ENCODE data around the gene ZNF511.

Gene ZNF511

GRCh38 chr10:133342942-133343341, 34.2 kb downstream of the ZNF511 start:
- H4K91ac ChIP-seq (ENCODE audit: low read depth, low read length, poor library complexity): no peak overlapping the region
- no peak overlapping the region for H2BK120ac ChIP-seq (ENCODE audit: low read depth, low read length)
- H3K23ac ChIP-seq (ENCODE audit: low read depth, low read length, poor library complexity): no peak overlapping the region
- no peak overlapping the region for H3K4ac ChIP-seq (ENCODE audit: low read length)
- DNase-seq (ENCODE audit: low spot score): no peak
- H2AFZ ChIP-seq (ENCODE audit: low read length): no peak overlapping the region
- H3K36me3 ChIP-seq (replicated peaks in 1 of 2; ENCODE audit: control insufficient read depth in 2 of 2, insufficient read depth in 2 of 2, low read length in 2 of 2): no peaks in the 10 kb centered on the region
- WGBS, 2 donors (ENCODE audit: extremely low coverage in 2 of 2, insufficient read length in 2 of 2, insufficient replicate concordance in 1 of 2): no CpG with 5 or more reads among the region's 8 CpGs
- H3K14ac ChIP-seq (ENCODE audit: low read length): no peak overlapping the region
- peaks cover 7% of the 10 kb centered on the region for H3K79me1 ChIP-seq (ENCODE audit: low read depth, low read length)
- no peak overlapping the region for H3K27ac ChIP-seq (replicated peaks; ENCODE audit: low read length)
- H3K9ac ChIP-seq (ENCODE audit: low read depth, low read length, poor library complexity): no peak overlapping the region
- no peak overlapping the region for H2AK5ac ChIP-seq (ENCODE audit: low read depth, low read length)
- H3K4me2 ChIP-seq (ENCODE audit: insufficient read depth, low read length, poor library complexity, severe bottlenecking): no peak overlapping the region
- H2BK12ac ChIP-seq (ENCODE audit: low read length): no peak overlapping the region
- no peak overlapping the region for H2BK15ac ChIP-seq (ENCODE audit: low read length)
- no peak overlapping the region for H3K18ac ChIP-seq (ENCODE audit: low read length)
- peaks cover 0 to 8% (median 0%) of the 10 kb centered on the region in 3 experiments for H3K27me3 ChIP-seq (ENCODE audit: control insufficient read depth in 3 of 3, insufficient read depth in 3 of 3, low read depth in 1 of 3, low read length in 3 of 3)
- H2BK5ac ChIP-seq (ENCODE audit: low read length): no peak overlapping the region
- peaks cover 0 to 3% of the 10 kb centered on the region in 2 donors for H3K4me1 ChIP-seq (ENCODE audit: control insufficient read depth in 2 of 2, insufficient read depth in 1 of 2, low read depth in 1 of 2, low read length in 2 of 2)
- peaks cover 10 to 14% of the 10 kb centered on the region in 2 donors for H3K9me3 ChIP-seq (replicated peaks in 1 of 2; ENCODE audit: control insufficient read depth in 2 of 2, insufficient read depth in 1 of 2, low read depth in 1 of 2, low read length in 2 of 2)
- H3K4me3 ChIP-seq (ENCODE audit: low read length in 2 of 2): no peak overlapping the region
- no peak overlapping the region for H4K8ac ChIP-seq (ENCODE audit: low read depth, low read length)

GRCh38 chr10:133343558-133343957, 34.8 kb downstream of the ZNF511 start:
- Histone ChIP-seq H2AK5ac (ENCODE audit: low read depth, low read length) (no peak overlapping the region), H4K8ac (ENCODE audit: low read depth, low read length) (no peak overlapping the region)
- no CpG with 5 or more reads among the region's 9 CpGs for WGBS, 2 donors (ENCODE audit: extremely low coverage in 2 of 2, insufficient read length in 2 of 2, insufficient replicate concordance in 1 of 2)

GRCh38 chr10:133344236-133344635, 35.5 kb downstream of the ZNF511 start:
- Histone ChIP-seq H3K18ac (ENCODE audit: low read length) (no peak overlapping the region), H3K4me2 (ENCODE audit: insufficient read depth, low read length, poor library complexity, severe bottlenecking) (no peak overlapping the region), H3K9me3 (replicated peaks in 1 of 2; ENCODE audit: control insufficient read depth in 2 of 2, insufficient read depth in 1 of 2, low read depth in 1 of 2, low read length in 2 of 2) (peaks cover 4 to 10% of the 10 kb centered on the region in 2 donors), H2BK12ac (ENCODE audit: low read length) (no peak overlapping the region), H2BK15ac (ENCODE audit: low read length) (no peak overlapping the region), H3K36me3 (replicated peaks in 1 of 2; ENCODE audit: control insufficient read depth in 2 of 2, insufficient read depth in 2 of 2, low read length in 2 of 2) (no peaks in the 10 kb centered on the region), H3K4me1 (ENCODE audit: control insufficient read depth in 2 of 2, insufficient read depth in 1 of 2, low read depth in 1 of 2, low read length in 2 of 2) (peaks cover 0 to 5% of the 10 kb centered on the region in 2 donors), H4K8ac (ENCODE audit: low read depth, low read length) (no peak overlapping the region), H3K14ac (ENCODE audit: low read length) (no peak overlapping the region), H4K91ac (ENCODE audit: low read depth, low read length, poor library complexity) (no peak overlapping the region), H3K9ac (ENCODE audit: low read depth, low read length, poor library complexity) (no peak overlapping the region), H3K27ac (replicated peaks; ENCODE audit: low read length) (no peak overlapping the region), H2AFZ (ENCODE audit: low read length) (no peak overlapping the region), H3K4ac (ENCODE audit: low read length) (no peak overlapping the region), H3K27me3 (ENCODE audit: control insufficient read depth in 3 of 3, insufficient read depth in 3 of 3, low read depth in 1 of 3, low read length in 3 of 3) (no peaks in the 10 kb centered on the region), H3K4me3 (ENCODE audit: low read length in 2 of 2) (no peak overlapping the region), H2BK5ac (ENCODE audit: low read length) (no peak overlapping the region), H3K79me1 (ENCODE audit: low read depth, low read length) (peaks cover 3% of the 10 kb centered on the region), H3K23ac (ENCODE audit: low read depth, low read length, poor library complexity) (no peak overlapping the region), H2AK5ac (ENCODE audit: low read depth, low read length) (no peak overlapping the region), H2BK120ac (ENCODE audit: low read depth, low read length) (no peak overlapping the region)
- no CpG with 5 or more reads among the region's 5 CpGs for WGBS, 2 donors (ENCODE audit: extremely low coverage in 2 of 2, insufficient read length in 2 of 2, insufficient replicate concordance in 1 of 2)
- DNase-seq (ENCODE audit: low spot score): no peak

More at GRCh38 chr10:133343558-133343957, 34.8 kb downstream of the ZNF511 start:
- Histone ChIP-seq H3K23ac (ENCODE audit: low read depth, low read length, poor library complexity) (no peak overlapping the region), H3K79me1 (ENCODE audit: low read depth, low read length) (peaks cover 7% of the 10 kb centered on the region), H2BK12ac (ENCODE audit: low read length) (no peak overlapping the region), H2BK5ac (ENCODE audit: low read length) (no peak overlapping the region), H3K4me1 (ENCODE audit: control insufficient read depth in 2 of 2, insufficient read depth in 1 of 2, low read depth in 1 of 2, low read length in 2 of 2) (peaks cover 0 to 3% of the 10 kb centered on the region in 2 donors), H3K4me3 (ENCODE audit: low read length in 2 of 2) (no peak overlapping the region), H2BK15ac (ENCODE audit: low read length) (no peak overlapping the region), H3K27me3 (ENCODE audit: control insufficient read depth in 3 of 3, insufficient read depth in 3 of 3, low read depth in 1 of 3, low read length in 3 of 3) (peaks cover 0 to 3% (median 0%) of the 10 kb centered on the region in 3 experiments), H2BK120ac (ENCODE audit: low read depth, low read length) (no peak overlapping the region), H3K27ac (replicated peaks; ENCODE audit: low read length) (no peak overlapping the region), H3K9ac (ENCODE audit: low read depth, low read length, poor library complexity) (no peak overlapping the region), H3K14ac (ENCODE audit: low read length) (no peak overlapping the region), H3K4ac (ENCODE audit: low read length) (no peak overlapping the region), H3K18ac (ENCODE audit: low read length) (no peak overlapping the region), H3K36me3 (replicated peaks in 1 of 2; ENCODE audit: control insufficient read depth in 2 of 2, insufficient read depth in 2 of 2, low read length in 2 of 2) (no peaks in the 10 kb centered on the region), H3K4me2 (ENCODE audit: insufficient read depth, low read length, poor library complexity, severe bottlenecking) (no peak overlapping the region), H3K9me3 (replicated peaks in 1 of 2; ENCODE audit: control insufficient read depth in 2 of 2, insufficient read depth in 1 of 2, low read depth in 1 of 2, low read length in 2 of 2) (peaks cover 8 to 10% of the 10 kb centered on the region in 2 donors), H4K91ac (ENCODE audit: low read depth, low read length, poor library complexity) (no peak overlapping the region), H2AFZ (ENCODE audit: low read length) (no peak overlapping the region)
- DNase-seq (ENCODE audit: low spot score): no peak

DNA sequence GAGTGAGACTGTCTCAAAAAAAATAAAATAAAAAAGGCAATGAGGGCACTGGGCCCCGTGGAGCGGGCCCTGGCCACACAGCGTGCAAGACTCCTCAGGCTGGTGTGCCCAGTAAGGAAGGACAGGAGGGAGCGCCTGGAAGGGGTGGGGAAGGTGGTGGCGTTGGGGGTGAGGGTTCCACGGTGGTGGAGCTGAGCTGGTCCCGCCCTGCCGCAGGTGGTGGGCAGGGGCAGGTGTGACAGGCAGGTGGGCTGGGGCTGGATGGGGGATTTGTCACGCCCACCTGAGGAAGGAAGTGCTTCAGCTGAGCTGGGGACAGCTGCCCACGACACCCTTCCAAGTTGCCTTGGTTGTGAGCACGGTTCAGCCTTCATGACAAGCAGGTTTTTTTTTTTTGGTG, 37.7 kb downstream of the ZNF511 start:
- Histone ChIP-seq H3K4me3 (ENCODE audit: low read length in 2 of 2) (no peak overlapping the region), H2AFZ (ENCODE audit: low read length) (no peak overlapping the region), H3K4me1 (ENCODE audit: control insufficient read depth in 2 of 2, insufficient read depth in 1 of 2, low read depth in 1 of 2, low read length in 2 of 2) (peaks cover 0 to 7% of the 10 kb centered on the region in 2 donors), H3K23ac (ENCODE audit: low read depth, low read length, poor library complexity) (peak overlapping the region; percentile 85), H2BK120ac (ENCODE audit: low read depth, low read length) (no peak overlapping the region), H3K27me3 (ENCODE audit: control insufficient read depth in 3 of 3, insufficient read depth in 3 of 3, low read depth in 1 of 3, low read length in 3 of 3) (no peaks in the 10 kb centered on the region), H4K8ac (ENCODE audit: low read depth, low read length) (no peak overlapping the region), H3K18ac (ENCODE audit: low read length) (peak overlapping the region; percentile 85), H2BK15ac (ENCODE audit: low read length) (no peak overlapping the region), H3K27ac (replicated peaks; ENCODE audit: low read length) (no peak overlapping the region), H3K36me3 (replicated peaks in 1 of 2; ENCODE audit: control insufficient read depth in 2 of 2, insufficient read depth in 2 of 2, low read length in 2 of 2) (no peaks in the 10 kb centered on the region), H2BK5ac (ENCODE audit: low read length) (peak overlapping the region; percentile 66), H3K9me3 (replicated peaks in 1 of 2; ENCODE audit: control insufficient read depth in 2 of 2, insufficient read depth in 1 of 2, low read depth in 1 of 2, low read length in 2 of 2) (peaks cover 5 to 10% of the 10 kb centered on the region in 2 donors), H2AK5ac (ENCODE audit: low read depth, low read length) (no peak overlapping the region), H4K91ac (ENCODE audit: low read depth, low read length, poor library complexity) (no peak overlapping the region), H2BK12ac (ENCODE audit: low read length) (no peak overlapping the region), H3K14ac (ENCODE audit: low read length) (peak overlapping the region; percentile 56), H3K9ac (ENCODE audit: low read depth, low read length, poor library complexity) (no peak overlapping the region), H3K4me2 (ENCODE audit: insufficient read depth, low read length, poor library complexity, severe bottlenecking) (no peak overlapping the region), H3K79me1 (ENCODE audit: low read depth, low read length) (peaks cover 7% of the 10 kb centered on the region), H3K4ac (ENCODE audit: low read length) (peak overlapping the region; percentile 66)
- no CpG with 5 or more reads among the region's 11 CpGs for WGBS, 2 donors (ENCODE audit: extremely low coverage in 2 of 2, insufficient read length in 2 of 2, insufficient replicate concordance in 1 of 2)
- no peak for DNase-seq (ENCODE audit: low spot score)

Measured in neuronal stem cell (in vitro differentiated cells).